ENCODE measurements around the gene ZBTB45.

DNA sequence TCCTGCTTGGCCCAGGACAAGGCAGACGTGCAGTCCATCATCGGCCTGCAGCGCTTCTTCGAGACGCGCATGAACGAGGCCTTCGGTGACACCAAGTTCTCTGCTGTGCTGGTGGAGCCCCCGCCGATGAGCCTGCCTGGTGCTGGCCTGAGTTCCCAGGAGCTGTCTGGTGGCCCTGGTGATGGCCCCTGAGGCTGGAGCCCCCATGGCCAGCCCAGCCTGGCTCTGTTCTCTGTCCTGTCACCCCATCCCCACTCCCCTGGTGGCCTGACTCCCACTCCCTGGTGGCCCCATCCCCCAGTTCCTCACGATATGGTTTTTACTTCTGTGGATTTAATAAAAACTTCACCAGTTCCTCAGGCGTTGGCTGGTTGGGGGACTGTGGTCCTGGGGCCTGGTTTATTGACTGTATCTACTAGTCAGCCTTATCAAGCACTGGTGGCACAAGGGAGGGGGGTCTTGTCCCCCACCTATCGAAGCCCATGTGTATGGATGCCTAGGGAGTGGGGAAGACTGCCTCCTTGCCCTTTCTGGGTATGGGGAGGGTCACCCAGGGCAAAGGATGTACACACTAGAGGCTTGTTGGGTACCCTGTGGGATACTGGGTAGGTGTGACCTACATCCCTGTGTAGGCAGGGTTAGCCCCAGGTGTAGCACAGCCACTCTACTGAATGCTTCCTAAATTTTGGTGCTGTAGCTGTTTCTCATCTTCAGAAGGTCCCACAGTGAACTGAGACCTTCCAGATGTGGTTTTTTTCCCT lies 30.9 kb upstream of the ZBTB45 start:
- TF ChIP-seq, protein P1, sequence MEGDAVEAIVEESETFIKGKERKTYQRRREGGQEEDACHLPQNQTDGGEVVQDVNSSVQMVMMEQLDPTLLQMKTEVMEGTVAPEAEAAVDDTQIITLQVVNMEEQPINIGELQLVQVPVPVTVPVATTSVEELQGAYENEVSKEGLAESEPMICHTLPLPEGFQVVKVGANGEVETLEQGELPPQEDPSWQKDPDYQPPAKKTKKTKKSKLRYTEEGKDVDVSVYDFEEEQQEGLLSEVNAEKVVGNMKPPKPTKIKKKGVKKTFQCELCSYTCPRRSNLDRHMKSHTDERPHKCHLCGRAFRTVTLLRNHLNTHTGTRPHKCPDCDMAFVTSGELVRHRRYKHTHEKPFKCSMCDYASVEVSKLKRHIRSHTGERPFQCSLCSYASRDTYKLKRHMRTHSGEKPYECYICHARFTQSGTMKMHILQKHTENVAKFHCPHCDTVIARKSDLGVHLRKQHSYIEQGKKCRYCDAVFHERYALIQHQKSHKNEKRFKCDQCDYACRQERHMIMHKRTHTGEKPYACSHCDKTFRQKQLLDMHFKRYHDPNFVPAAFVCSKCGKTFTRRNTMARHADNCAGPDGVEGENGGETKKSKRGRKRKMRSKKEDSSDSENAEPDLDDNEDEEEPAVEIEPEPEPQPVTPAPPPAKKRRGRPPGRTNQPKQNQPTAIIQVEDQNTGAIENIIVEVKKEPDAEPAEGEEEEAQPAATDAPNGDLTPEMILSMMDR (IDR thresholded peaks at IDR 0.05): no peak
- no peak for TF ChIP-seq POLR2A (IDR thresholded peaks at IDR 0.05)

All from uterus (tissue), 2 donors.